GM18867 (cell line): ENCODE data around the gene CFAP99.

ENCODE experiments used
- ATAC-seq: cut with Tn5 transposase; IDR thresholded peaks from one replicate; pipeline ENCODE4 v1.9.1; 2021; ENCODE audit warnings: mild to moderate bottlenecking, moderate library complexity; ENCODE audit not compliant: unreplicated experiment

CFAP99 gene

DNA sequence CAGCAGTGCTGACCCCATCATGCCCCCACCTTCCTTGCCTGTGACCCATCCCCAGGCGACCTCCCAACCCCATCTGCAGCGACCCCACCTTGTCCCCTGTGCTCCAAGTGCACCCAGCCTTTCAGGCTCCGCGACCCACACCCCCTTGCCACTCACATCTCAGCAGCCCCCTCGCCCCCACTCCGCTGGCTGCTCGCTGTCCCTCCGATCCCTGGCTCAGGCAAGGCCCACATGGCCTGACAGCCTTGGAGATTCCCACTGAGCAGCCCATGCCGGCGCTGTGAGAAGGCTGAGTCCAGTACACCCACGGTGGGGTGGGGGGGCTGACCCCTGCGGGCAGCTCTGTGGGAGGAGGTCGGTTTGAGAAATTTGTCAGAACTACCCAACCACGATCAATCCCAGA is 9.4 kb upstream of the CFAP99 start:
- no peak for ATAC-seq

DNA sequence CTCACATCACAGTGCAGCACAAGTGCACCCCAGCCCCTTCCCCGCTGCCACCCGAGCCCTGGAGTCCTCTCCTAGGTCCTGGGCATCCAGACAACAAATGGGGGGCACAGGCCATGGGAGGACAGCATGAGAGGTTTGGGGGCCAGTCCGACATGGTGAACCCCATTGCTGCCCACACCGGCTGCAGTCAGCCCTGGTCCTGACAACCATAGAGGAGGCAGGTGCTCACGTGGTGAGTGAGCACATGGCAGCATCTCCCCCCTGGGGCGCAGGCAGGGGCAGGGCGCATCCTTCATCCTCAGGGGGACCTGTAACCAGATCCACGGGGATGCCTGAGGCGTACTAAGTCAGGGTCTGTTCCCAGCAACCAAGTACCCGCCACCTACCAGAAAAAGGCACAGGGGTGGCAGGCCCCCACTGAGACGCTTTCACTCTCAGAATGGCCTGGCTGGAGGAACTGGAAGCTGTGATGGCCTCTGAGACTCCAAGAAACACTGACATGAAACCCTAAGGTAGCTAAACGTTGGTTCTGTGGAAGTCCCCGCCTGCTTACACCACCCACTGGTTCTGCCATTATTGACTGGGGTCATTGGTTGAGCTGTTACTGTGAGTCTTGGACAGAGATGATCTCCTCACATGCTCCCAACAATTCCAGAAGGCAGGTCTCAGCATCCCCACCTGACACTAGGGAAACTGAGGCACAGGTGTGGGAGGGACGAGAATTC is 6.8 kb upstream of the CFAP99 start:
- ATAC-seq: no peak

DNA sequence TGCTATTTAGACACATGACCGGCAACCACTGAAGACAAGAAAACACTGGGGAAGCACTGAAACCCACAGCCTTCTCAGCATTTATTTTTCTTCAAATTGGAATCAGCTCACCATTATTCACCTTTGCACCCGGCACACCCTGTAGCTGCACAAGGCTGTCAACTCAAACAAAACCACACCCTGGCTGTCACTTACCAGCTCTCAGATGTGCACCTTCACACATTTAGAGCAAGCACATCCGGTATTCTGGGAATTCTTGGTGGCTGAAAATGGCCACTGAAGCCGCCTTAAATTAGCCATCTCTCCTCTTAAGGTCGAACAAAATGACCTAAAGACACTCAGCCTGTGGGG is 6.2 kb upstream of the CFAP99 start:
- peak; percentile 37 for ATAC-seq

DNA sequence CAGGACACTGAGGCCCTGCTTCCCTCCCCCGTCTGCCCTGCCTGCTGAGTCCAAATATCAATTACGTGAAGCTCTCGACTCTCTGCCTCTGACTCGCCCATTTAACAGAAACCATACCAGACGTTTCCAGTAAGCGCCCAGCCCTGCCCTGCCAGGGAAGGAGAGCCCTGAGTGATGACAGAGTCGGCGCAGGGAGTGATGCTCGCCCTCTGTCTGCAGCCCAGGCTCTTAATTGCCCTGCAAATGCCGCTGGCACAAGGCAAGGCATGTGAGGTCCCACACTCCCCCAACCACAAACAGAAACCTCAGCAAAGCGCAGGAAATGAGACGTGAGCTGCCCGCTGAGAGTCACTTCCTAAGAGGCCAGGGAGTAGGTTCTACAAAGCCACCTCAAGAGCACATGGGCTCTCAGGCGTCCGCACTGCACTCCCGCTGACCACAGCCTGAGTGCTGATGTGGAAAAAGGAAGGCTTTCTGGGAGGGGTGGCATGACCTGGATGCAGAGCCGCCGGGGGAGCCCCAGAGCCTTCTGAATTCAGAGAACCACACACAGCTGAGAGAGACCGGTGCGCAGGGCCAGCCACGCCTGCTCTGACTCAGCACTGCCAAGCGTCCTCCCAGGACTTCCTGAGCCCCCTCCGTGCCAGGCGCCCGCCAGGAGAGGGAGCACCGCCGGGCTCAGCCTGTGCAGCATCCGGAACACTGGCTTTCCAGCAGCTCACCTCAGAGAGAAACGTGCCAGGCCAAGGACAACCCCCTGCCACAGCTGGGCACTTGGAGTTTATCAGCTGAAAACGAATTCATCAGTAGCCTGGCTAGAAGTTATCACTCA is 5.7 kb upstream of the CFAP99 start:
- peak; percentile 58 for ATAC-seq

DNA sequence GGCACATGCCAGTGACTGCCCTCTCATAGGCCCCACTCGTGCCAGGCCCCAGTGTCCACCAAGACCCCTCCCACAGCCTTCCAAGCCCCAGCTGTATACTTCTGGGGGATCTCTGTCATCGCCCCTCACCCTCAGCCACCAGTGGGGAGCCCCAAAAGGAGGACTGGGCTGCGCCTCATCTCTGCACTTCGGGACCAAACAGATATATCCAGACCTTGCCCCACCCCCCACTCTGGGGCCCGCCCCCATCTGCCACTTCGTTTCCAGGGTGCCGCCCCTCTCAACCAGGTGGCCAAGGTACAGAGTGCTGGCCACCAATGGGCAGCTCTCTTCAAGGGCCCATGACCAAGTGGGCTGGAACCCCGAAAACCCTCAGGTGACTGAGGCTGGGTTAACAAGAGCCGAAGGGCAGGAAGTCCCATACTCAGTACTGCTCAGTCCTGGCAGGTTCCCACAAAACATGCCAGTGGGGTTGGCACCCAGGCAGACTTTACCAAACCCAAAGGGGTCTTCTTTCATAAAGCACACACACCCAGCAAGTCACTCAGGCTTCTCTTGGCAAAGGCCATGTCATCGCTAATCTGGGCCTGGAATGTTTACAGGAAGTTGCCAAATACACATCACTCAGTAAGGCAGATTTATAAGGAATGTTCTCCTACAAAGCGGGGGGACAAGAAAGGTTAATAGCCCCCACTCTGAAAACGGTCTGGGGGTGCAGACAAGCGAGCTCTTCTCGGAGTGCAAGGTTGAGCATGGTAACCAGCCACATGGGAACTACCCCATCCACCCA is 4.7 kb upstream of the CFAP99 start:
- ATAC-seq: no peak

DNA sequence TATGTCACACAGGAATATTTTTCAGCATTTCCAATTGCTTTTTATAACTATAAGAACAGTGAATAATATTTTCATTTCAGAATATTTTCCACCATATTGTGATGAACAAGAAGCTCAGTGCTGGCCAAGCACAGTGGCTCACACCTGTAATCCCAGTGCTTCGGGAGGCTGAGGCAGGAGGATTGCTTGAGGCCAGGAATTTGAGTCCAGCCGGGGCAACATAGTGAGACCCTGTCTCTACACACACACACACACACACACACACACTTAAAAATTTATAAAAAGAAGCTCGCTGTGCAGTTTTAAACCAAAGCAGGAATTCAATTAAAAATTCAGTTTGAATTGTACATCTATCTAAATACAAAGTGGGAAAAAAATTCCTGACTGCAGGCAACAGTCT is 3.5 kb upstream of the CFAP99 start:
- ATAC-seq: no peak

DNA sequence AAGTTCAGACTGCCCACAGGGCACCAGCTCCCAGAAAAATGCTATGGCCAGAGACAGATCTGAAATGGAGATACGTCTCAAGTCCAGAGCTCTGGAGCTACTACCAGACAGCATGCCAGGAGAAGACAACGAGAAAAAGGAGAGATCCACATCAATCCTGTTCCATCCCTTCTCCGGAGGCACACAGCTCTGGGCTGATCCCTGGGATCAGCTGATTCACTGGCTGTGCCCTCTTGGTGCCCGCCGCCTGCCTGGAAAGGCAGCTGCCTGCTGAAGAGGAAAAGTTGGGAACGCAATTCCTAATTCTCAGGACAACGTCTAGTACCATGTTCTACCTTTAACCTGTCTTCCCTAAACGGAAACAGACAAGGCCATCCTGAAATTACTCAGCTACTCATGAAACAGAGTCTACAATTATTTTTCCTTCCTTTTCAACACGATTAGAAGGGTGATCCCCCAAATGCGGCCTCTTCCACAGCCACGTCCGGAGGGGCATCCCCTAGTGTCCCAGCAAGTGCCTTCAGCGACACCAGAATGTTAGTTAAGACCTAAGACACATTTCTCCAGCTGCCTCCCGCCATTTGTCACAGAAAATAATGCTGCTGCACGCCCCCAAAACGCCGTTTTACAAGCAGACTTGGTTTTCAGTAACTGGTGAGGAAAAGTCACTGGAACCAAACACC is 2.7 kb upstream of the CFAP99 start:
- ATAC-seq: no peak

DNA sequence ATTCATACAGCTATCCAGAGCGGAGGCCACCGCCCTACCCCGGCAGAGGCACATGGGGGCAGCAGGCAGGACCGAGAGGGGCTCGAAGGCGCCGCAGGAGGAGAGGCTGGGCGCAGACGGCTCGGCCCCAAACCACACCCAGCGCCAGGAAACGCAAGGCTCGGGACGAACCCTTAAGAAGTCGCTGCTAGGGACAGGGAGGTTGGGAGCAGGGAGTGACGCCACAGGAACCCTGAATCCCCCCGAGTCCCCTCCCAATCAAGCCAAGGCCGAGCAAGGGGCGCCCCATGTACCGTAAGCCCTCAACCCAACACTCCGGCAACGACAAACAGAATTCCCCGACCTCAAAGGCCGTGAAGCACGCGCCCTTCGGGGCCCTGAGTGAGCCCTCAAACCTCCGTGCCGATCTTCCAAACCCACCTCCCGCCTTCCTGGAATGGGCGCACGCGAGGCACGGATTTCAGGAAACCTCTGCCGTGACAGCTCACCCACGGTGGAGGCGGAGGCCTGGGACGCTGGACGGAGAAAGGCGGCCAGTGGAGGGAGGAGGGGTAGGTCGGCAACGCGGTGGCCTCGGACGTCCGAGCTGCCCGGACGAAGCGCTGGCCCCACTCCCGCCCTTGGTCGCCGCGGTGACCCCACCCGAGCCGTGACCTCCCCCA is 2.1 kb upstream of the CFAP99 start:
- no peak for ATAC-seq

DNA sequence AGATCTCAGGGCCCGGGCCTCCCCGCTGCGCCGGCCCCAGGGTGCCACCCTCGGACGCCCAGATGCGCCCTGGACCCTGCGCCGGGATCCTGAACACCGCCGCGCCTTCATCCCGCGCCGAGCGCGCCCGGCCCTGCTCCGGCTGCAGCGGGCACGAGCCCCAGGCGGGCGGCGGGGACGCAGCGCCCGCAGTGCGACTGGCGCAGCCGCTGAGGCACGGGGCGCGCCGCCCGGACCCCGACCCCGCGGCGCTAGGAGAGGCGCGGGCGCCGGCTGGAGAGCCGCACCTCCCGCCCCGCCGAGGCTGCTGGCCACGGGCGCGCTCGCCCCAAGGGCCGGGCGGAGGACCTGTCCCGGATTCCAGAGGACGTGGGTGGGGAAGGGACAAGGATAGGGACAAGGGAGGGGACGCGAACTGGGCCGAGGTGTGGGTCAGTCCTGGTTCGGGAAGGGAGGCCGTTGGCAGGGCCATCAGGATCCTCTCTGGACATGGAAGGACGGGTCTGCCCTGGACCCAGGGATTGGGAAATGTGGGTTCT is 1.5 kb upstream of the CFAP99 start:
- no peak for ATAC-seq

DNA sequence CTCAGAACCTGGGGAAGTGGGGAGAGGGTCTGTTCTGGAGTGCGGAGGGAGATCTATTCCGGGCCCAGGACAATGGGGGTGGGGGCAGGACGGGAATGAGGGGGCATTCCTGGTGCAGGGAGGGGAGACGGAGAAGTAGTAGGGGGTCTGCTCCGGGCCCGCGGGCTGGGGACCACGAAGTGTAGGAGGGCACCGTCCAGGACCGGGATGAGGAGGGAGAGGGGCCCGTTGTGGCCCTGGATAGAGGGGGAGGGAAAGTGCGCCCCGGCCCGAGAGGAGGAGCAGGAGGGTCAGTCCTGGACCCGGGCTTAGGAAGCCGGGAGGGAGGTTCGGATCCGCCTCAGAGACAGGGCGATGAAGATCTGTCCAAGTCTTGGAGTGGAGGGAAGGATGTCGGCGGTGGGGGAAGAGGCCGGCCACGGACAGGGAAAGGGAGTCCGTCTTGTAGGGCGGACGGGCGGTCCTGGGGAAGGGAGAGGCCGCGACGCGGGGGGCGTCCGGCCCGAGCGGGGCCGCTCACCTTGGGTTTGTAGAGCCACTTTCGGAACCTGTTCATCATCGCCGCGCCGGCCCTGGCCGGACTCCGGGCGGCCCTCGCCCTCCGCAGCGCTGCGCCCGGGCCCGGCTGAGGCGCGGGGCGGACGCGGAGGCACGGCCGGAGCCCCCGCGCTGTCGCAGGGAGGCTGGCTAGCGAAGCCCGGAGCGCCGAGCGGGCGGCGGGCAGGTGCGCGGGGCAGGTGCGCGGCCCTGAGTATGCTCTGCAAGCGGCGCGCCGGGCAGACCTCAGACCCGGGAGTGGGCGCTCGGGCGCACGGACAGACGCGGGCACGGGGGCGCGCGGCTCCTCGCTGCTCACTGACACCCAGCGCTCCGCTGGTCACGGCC is 748 bp upstream of the CFAP99 start, which contains the start of gene ZFYVE28:
Gene ZFYVE28, minus strand, starts transcription at position 881 of the 885 bp plus-strand sequence. Its CDS starts 322 bp downstream, at position 559.
- no peak for ATAC-seq

DNA sequence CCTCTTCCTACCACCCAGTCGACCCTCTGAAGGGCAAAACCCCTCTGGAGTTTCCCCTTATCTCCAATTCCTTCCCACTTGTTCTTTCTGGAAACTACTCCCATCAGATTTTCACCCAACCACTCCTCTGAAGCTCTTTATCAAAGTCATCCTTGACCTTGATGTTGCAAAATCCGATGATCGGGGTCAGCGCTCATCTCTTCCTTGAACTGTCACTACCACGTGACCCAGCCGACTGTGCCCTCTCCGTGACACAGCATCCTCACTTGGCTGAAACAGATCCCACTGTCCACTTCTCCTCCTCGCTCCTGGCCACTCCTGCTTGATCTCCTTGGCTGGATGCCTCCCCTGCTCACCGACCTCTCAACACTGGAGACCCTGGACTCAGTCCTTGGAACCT is 1.1 kb downstream of the CFAP99 start:
- no peak for ATAC-seq

DNA sequence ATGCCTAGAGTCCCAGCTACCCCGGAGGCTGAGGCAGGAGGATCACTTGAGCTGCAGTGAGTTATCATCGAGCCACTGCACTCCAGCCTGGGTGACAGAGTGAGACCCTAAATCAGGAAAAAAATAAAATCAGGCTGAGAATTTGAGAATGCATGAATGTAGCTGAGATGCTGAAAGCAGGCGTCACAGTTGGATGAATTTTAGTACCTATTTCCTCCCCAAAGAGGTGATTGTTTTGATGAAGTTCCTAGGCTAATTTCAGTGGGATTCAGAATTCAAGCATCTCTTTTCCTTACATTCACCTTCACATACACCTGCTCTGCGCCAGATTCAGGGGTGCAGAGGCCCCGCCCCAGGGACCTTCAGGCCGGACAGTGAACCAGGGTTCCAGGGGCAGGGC is 3.2 kb downstream of the CFAP99 start:
- ATAC-seq: no peak

DNA sequence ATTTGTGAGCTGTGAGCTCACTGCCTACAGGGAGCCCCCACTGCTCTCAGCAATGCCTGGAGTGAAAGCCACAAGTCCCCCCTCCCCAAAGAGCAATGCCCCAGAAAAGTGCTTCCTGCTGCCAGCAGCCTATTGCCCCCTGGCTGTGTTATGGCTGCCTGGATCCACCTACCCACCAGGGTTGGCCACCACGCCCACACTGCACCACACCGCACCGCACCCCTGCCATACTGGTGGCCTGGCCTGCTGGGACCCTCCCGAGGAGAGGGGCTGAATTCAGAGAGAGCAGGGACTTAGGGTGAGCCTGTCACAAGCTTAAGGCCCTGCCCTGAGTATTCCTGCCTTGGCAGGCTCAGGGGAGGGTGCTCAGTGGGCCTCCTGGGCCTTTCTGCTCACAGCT is 4.3 kb downstream of the CFAP99 start:
- no peak for ATAC-seq

DNA sequence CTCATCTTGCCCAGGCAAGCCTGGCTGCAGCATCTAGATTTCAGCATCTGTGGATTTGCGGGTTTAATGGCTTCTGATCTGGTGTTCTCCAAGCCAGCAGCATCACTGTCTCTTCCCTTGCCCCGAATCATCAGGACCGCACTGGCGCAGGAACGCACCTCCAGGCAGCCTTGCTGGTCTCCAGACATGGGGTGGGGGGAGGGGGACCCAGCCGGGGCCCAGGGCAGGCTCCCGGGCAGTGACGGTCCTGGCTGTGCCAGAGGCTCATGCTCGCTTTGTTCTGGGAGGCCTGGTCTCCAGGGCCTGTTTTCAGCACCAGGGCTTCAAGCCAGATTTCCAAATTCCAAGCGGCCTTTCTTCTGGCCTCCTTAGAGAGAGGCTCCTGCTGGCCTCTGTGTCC is 4.9 kb downstream of the CFAP99 start:
- no peak for ATAC-seq

DNA sequence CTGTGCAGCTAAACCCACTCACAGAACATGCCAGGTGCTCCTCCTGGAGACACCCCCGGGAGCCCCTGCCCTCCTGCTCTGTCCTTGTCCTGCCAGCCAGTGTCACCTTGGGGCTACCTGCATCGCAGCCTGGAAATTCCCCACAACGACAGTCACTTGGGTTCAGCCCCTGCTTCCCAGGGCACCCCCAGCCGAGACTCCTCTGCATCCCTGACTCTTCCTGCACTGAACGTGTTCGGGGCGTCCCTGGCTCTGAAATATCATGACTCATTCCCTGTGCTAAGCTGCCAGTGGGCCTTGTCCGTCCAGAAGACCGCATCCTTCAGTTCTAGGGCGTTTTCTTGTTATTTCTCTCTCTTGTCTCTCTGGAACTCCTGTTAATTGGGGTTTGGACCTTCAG is 5.8 kb downstream of the CFAP99 start:
- no peak for ATAC-seq

DNA sequence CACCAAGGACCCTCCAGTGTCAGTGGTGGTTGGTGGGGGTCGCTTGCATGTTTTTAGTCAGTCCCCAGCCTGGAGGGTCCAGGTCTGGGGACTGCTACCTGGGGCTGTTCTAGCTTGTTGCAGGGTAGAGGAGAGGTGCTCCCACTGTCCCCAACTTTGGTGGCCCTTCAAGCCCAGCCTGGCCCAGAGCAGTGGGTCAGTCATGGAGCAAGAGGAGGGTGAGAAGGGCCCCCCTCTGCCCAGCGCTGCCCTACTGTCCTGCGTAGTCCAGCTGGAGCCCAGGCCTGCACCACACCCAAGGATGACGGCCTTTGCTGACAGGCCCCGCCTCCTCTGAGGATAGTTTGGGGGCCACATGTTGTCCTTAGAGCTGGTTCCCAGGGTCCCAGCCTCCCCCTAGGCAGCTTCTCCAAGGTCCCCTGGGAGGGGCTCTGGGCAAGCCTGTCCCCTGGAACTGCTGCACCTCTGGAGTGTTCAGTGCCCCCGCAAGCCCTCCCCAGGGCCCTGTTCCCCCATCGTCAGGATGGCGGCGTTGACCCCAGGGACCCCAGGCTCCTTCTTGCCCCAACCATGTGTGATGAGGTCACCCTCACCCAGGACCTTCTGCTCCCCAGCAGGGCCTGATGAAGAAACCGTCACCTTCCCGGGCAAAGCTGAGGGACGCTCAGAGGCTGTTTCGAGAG is 6.8 kb downstream of the CFAP99 start:
- ATAC-seq: no peak

DNA sequence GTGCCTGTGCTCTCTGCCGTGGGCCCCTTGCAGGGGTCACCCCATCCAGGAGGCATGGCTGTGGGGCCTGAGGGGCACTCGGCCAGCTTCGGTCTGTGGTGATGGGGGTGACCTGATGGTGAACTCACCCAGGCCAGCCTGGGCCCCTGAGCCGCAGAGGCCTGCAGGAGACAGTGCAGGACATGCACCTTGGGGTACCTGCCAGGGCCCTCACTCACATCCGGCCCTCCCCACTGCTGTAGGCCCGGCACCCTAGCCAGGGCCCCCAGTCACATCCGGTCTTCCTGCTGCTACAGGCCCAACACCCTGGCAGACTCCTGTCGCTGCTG is 7.3 kb downstream of the CFAP99 start:
- no peak for ATAC-seq

DNA sequence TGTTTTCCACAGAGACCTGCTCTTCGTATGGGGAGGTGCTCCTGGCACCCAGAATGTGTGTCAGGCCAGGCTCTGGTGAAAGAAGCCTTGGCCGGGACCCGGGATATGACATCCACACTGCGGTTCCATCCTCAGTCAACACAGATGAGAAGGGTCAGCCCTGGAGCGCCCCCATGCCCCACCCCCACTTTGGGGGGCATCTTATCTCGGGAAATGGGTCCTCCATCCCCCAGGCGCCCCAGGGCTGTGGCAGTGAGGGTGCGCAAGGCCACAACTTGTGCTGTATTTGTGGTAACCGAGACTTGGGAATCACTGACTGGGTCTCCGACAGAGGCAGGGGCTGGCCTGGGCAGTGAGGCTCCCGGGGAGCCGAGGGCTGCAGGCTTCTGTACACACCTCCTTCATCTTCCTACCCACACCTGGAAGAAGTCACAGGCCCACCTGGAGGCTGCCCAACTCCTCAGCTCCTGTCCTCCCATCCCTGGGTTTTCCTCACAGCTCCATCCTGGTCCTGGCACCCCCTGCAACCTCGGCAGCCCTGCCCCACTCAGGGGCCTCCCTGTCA is 8.0 kb downstream of the CFAP99 start:
- no peak for ATAC-seq
